ENCODE data around the gene MS4A10. TPM values are rescaled to one million over a fixed set of nuclear protein-coding genes. Genes with fewer than 3 reads are reported as not detected.

MS4A10 gene
- polyA plus RNA-seq, 4 donors = 0.61 to 61.9 (median 31.3) TPM

DNA sequence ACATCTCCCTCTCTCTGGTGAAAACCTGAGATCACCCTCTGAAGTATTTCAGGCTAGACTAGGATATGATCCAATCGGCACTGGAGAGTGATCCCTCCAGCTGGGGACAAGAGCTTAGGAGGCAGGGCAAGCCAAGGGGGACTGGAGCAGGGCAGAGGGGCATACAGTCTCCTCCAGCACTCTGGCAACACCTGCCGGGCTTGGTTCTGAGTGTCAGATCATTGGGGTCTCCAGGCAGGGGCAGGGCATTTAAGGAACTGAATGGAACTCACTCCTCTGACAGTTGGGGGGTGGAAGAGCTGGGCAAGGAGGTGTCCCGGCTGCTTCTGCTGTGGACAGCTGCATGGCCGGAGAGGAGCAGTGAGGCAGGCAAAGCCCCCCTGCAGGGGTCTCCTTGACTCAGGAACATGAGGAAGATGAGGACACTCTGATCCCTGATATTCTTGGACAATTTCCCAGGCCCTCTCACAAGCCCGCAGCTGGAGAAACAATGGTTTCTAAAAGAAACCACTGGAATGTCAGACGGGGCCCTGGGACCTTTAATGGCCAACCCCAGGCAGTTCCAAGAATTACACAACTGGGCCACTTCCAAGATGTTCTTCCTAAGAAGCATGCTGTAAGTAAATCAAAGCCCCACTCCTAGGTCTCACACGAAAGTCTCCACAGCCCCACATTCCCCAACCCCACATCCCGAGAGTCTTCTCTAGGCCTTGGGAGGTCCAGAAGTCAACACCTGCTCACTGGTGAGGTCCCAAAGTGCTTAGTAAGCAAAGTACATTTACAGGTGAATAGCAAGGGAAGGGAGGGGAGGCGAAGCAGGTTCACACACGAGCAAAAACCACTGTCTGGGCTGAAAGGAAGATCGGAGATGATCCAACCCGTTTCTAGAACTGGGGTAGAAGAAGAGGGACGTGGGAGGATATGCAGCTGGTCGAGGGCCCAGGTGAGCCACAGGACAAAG, 55.6 kb downstream of the MS4A10 start:
- no peaks in the 10 kb centered on the region for H3K36me3 ChIP-seq (ENCODE audit: control insufficient read depth in 3 of 3, insufficient read depth in 2 of 3, low read depth in 1 of 3, low read length in 3 of 3)
- H3K27ac ChIP-seq (ENCODE audit: low read depth in 1 of 3, low read length in 2 of 3) = peak overlapping the region; percentile 16 to 78 (median 64)
- no peaks in the 10 kb centered on the region for H3K27me3 ChIP-seq (ENCODE audit: control insufficient read depth in 3 of 3, insufficient read depth in 3 of 3, low read length in 3 of 3)
- WGBS, 3 donors = 72 to 86% (median 85%) methylated on average over 14 of the region's 14 CpGs
- no peak for FAIRE-seq
- no peaks in the 10 kb centered on the region for H3K9me3 ChIP-seq (ENCODE audit: control insufficient read depth in 2 of 2, insufficient read depth in 1 of 2, low read depth in 1 of 2, low read length in 1 of 2)
- peaks cover 3 to 23% (median 16%) of the 10 kb centered on the region in 3 donors for H3K4me1 ChIP-seq (ENCODE audit: control insufficient read depth in 3 of 3, insufficient read depth in 2 of 3, low read depth in 1 of 3, low read length in 2 of 3)
- peak in 1 of 2 donors; percentile 30 for DNase-seq
- no peak overlapping the region for H3K4me3 ChIP-seq (ENCODE audit: low read depth in 1 of 3, low read length in 3 of 3)

- H3K27me3 ChIP-seq (ENCODE audit: control insufficient read depth in 3 of 3, insufficient read depth in 3 of 3, low read length in 3 of 3) = no peaks in the 10 kb centered on the region
- DNase-seq (peak; percentile 94 to 99), FAIRE-seq (no peak)
- peaks cover 0 to 3% (median 0%) of the 10 kb centered on the region in 3 donors for H3K36me3 ChIP-seq (ENCODE audit: control insufficient read depth in 3 of 3, insufficient read depth in 2 of 3, low read depth in 1 of 3, low read length in 3 of 3)
- H3K9me3 ChIP-seq (ENCODE audit: control insufficient read depth in 2 of 2, insufficient read depth in 1 of 2, low read depth in 1 of 2, low read length in 1 of 2) = no peaks in the 10 kb centered on the region
- H3K4me3 ChIP-seq (ENCODE audit: low read depth in 1 of 3, low read length in 3 of 3) = peak within 1 kb of the TSS; percentile 62 to 88 (median 79)
- WGBS, 3 donors = 0 to 1% (median 1%) methylated on average over 56 to 57 of the region's 57 CpGs
- H3K4me1 ChIP-seq (ENCODE audit: control insufficient read depth in 3 of 3, insufficient read depth in 2 of 3, low read depth in 1 of 3, low read length in 2 of 3) = peaks cover 3 to 23% (median 16%) of the 10 kb centered on the region in 3 donors
- H3K27ac ChIP-seq (ENCODE audit: low read depth in 1 of 3, low read length in 2 of 3) = peak within 1 kb of the TSS; percentile 16 to 78 (median 66)
Observed at GRCh38 chr11:60841797-60842667, 56.9 kb downstream of the MS4A10 start, which contains the start of gene CCDC86. CCDC86 (plus strand) TSS chr11:60842113; CDS start chr11:60842125, 12 bp downstream.

DNA sequence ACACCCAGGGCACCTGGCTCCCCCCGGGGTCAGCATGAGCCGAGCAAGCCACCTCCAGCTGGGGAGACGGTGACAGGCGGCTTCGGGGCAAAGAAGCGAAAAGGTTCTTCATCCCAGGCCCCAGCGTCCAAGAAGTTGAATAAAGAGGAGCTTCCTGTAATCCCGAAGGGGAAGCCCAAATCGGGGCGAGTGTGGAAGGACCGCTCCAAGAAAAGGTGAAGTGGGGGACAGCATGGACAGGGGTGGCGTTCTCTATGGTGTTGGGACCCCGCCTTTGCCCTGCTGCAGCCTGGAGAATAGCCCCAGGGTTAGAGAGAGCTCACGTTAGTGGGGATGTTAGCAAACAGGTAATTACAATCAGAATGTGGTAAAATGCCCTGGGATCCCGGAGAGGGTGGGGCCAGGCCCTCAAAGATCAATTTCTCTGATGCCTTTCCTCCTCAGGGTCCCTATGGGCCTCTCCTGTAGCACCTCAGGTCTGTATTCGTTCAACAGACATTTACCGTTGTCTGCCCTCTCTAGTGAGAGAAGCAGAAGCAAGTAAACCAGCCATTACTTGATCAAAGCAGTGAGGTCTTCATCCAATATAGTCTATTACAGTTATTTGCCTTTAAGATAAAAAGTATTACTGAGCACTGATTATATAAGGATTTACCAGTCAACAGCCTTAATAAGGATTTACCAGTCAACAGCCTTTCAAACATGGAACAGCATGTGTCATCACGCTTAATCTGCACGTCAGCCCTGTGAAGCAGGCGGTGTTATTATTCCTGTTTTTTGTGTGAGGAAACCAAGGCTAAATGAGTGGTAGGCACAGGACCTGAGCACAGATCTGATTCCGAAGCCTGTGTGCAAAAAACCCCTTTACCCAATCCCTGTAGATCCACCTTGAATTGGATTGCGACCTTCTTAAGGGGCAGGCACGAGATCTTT, 57.8 kb downstream of the MS4A10 start:
- peak; percentile 20 to 23 for DNase-seq
- 4 to 11% (median 5%) methylated on average over 23 of the region's 23 CpGs for WGBS, 3 donors
- H3K27ac ChIP-seq (ENCODE audit: low read depth in 1 of 3, low read length in 2 of 3) = peak overlapping the region; percentile 24 to 66 (median 56)

GRCh38 chr11:60844045-60844869, 59.1 kb downstream of the MS4A10 start:
- Histone ChIP-seq H3K9me3 (ENCODE audit: control insufficient read depth in 2 of 2, insufficient read depth in 1 of 2, low read depth in 1 of 2, low read length in 1 of 2) (no peaks in the 10 kb centered on the region), H3K27me3 (ENCODE audit: control insufficient read depth in 3 of 3, insufficient read depth in 3 of 3, low read length in 3 of 3) (no peaks in the 10 kb centered on the region), H3K36me3 (ENCODE audit: control insufficient read depth in 3 of 3, insufficient read depth in 2 of 3, low read depth in 1 of 3, low read length in 3 of 3) (peaks cover 0 to 24% (median 7%) of the 10 kb centered on the region in 3 donors), H3K4me3 (ENCODE audit: low read depth in 1 of 3, low read length in 3 of 3) (peak overlapping the region in 1 of 3 donors; percentile 79), H3K27ac (ENCODE audit: low read depth in 1 of 3, low read length in 2 of 3) (no peak overlapping the region), H3K4me1 (ENCODE audit: control insufficient read depth in 3 of 3, insufficient read depth in 2 of 3, low read depth in 1 of 3, low read length in 2 of 3) (peaks cover 3 to 36% (median 16%) of the 10 kb centered on the region in 3 donors)
- FAIRE-seq (no peak), DNase-seq (no peak)
- WGBS, 3 donors = 38 to 56% (median 47%) methylated on average over 10 of the region's 10 CpGs

More for the DNA sequence above, 57.8 kb downstream of the MS4A10 start:
- Histone ChIP-seq H3K27me3 (ENCODE audit: control insufficient read depth in 3 of 3, insufficient read depth in 3 of 3, low read length in 3 of 3) (no peaks in the 10 kb centered on the region), H3K9me3 (ENCODE audit: control insufficient read depth in 2 of 2, insufficient read depth in 1 of 2, low read depth in 1 of 2, low read length in 1 of 2) (no peaks in the 10 kb centered on the region), H3K36me3 (ENCODE audit: control insufficient read depth in 3 of 3, insufficient read depth in 2 of 3, low read depth in 1 of 3, low read length in 3 of 3) (peaks cover 0 to 11% (median 1%) of the 10 kb centered on the region in 3 donors), H3K4me1 (ENCODE audit: control insufficient read depth in 3 of 3, insufficient read depth in 2 of 3, low read depth in 1 of 3, low read length in 2 of 3) (peaks cover 3 to 30% (median 16%) of the 10 kb centered on the region in 3 donors), H3K4me3 (ENCODE audit: low read depth in 1 of 3, low read length in 3 of 3) (peak overlapping the region; percentile 62 to 88 (median 79))
- FAIRE-seq = no peak

GRCh38 chr11:60844870-60845221, 59.7 kb downstream of the MS4A10 start:
- H3K9me3 ChIP-seq (ENCODE audit: control insufficient read depth in 2 of 2, insufficient read depth in 1 of 2, low read depth in 1 of 2, low read length in 1 of 2) = no peaks in the 10 kb centered on the region
- no peaks in the 10 kb centered on the region for H3K27me3 ChIP-seq (ENCODE audit: control insufficient read depth in 3 of 3, insufficient read depth in 3 of 3, low read length in 3 of 3)
- no peak overlapping the region for H3K4me3 ChIP-seq (ENCODE audit: low read depth in 1 of 3, low read length in 3 of 3)
- 36 to 45% (median 42%) methylated on average over 4 of the region's 4 CpGs for WGBS, 3 donors
- H3K4me1 ChIP-seq (ENCODE audit: control insufficient read depth in 3 of 3, insufficient read depth in 2 of 3, low read depth in 1 of 3, low read length in 2 of 3) = peaks cover 3 to 36% (median 16%) of the 10 kb centered on the region in 3 donors
- peaks cover 0 to 30% (median 7%) of the 10 kb centered on the region in 3 donors for H3K36me3 ChIP-seq (ENCODE audit: control insufficient read depth in 3 of 3, insufficient read depth in 2 of 3, low read depth in 1 of 3, low read length in 3 of 3)
- no peak overlapping the region for H3K27ac ChIP-seq (ENCODE audit: low read depth in 1 of 3, low read length in 2 of 3)
- FAIRE-seq = no peak
- no peak for DNase-seq

DNA sequence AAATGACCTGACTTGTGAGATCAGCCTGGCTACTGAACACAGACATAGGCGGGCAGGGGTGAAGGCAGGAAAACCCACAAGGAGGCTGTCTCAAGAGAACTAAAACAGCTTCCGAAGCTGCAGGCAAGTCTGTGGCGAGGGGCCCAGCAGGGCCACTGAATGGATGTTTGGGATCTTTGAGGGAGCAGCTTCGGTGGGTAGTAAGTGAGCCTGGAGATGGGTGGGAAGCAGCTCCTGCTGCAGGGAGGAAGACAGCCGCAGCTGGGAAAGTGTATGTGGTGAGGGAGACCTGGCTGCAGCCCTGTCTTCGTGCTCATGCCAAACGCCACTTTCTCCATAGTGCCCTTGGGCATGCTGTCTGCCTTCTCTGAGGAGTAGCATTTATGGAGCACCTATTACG, 60.2 kb downstream of the MS4A10 start:
- Histone ChIP-seq H3K27ac (ENCODE audit: low read depth in 1 of 3, low read length in 2 of 3) (no peak overlapping the region), H3K36me3 (ENCODE audit: control insufficient read depth in 3 of 3, insufficient read depth in 2 of 3, low read depth in 1 of 3, low read length in 3 of 3) (peaks cover 2 to 35% (median 7%) of the 10 kb centered on the region in 3 donors), H3K9me3 (ENCODE audit: control insufficient read depth in 2 of 2, insufficient read depth in 1 of 2, low read depth in 1 of 2, low read length in 1 of 2) (no peaks in the 10 kb centered on the region), H3K27me3 (ENCODE audit: control insufficient read depth in 3 of 3, insufficient read depth in 3 of 3, low read length in 3 of 3) (no peaks in the 10 kb centered on the region), H3K4me1 (ENCODE audit: control insufficient read depth in 3 of 3, insufficient read depth in 2 of 3, low read depth in 1 of 3, low read length in 2 of 3) (peaks cover 3 to 36% (median 16%) of the 10 kb centered on the region in 3 donors), H3K4me3 (ENCODE audit: low read depth in 1 of 3, low read length in 3 of 3) (no peak overlapping the region)
- WGBS, 3 donors = 79 to 93% (median 86%) methylated on average over 8 of the region's 8 CpGs
- DNase-seq (no peak), FAIRE-seq (no peak)

DNA sequence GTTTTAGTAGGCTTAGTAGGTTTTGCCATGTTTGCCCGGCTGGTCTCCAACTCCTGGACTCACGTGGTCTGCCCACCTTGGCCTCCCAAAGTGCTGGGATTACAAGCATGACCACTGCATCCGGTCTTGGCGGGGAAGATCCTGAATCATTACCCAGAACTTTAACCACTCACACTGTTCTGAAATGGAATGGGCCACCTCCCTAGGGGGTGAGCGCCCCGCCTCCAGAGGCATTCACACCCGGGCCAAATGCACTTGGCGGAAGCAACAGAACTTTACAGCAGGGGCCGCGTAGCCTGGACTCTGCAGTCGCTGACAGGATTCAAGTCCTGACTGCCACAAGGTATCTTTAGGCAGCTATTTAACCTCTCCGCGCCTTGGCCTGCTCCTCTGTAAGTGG, 62.1 kb downstream of the MS4A10 start:
- WGBS, 3 donors = 44 to 68% (median 61%) methylated on average over 13 of the region's 13 CpGs

More for the DNA sequence above, 62.1 kb downstream of the MS4A10 start:
- peak in 1 of 2 donors; percentile 25 for DNase-seq
- Histone ChIP-seq H3K27me3 (ENCODE audit: control insufficient read depth in 3 of 3, insufficient read depth in 3 of 3, low read length in 3 of 3) (no peaks in the 10 kb centered on the region), H3K4me3 (ENCODE audit: low read depth in 1 of 3, low read length in 3 of 3) (no peak overlapping the region), H3K36me3 (ENCODE audit: control insufficient read depth in 3 of 3, insufficient read depth in 2 of 3, low read depth in 1 of 3, low read length in 3 of 3) (peaks cover 2 to 49% (median 7%) of the 10 kb centered on the region in 3 donors), H3K27ac (ENCODE audit: low read depth in 1 of 3, low read length in 2 of 3) (peak overlapping the region in 1 of 3 donors; percentile 0), H3K4me1 (ENCODE audit: control insufficient read depth in 3 of 3, insufficient read depth in 2 of 3, low read depth in 1 of 3, low read length in 2 of 3) (peaks cover 5 to 40% (median 10%) of the 10 kb centered on the region in 3 donors), H3K9me3 (ENCODE audit: control insufficient read depth in 2 of 2, insufficient read depth in 1 of 2, low read depth in 1 of 2, low read length in 1 of 2) (no peaks in the 10 kb centered on the region)
- FAIRE-seq = no peak

All from small intestine (tissue), 7 donors.